Bronchial epithelial cell (primary cell): ENCODE measurements around the gene ZNF836. TPM values are rescaled to one million over a fixed set of nuclear protein-coding genes. Genes with fewer than 3 reads are reported as not detected.

Source experiments
- DNase-seq: peaks from one replicate; pipeline ENCODE4 v3.0.0-alpha.2; 2010; ENCODE audit warnings: low read depth
- FAIRE-seq: peaks from 2 replicates; lab custom pipeline; 2011; peaks lifted over from hg19 to GRCh38; lab: Jason Lieb, UNC
- H3K27me3 ChIP-seq: 2 replicates; pipeline ENCODE4 v1.5.1; 2011; ENCODE audit warnings: low read length; ENCODE audit not compliant: control insufficient read depth, insufficient read depth
- H3K36me3 ChIP-seq: 2 replicates; pipeline ENCODE4 v1.5.1; 2011; ENCODE audit warnings: low read length; ENCODE audit not compliant: control insufficient read depth, insufficient read depth
- H3K4me3 ChIP-seq: 2 replicates; pipeline ENCODE4 v1.5.1; 2011; ENCODE audit warnings: mild to moderate bottlenecking, low read depth, low read length, control low read depth
- total RNA-seq: library from RNA; depleted of rRNA; stranded (reverse); fragments of >200 nt; gene quantifications from 2 replicates; pipeline ENCODE4 v1.2.1, GENCODE V29; 2014
- TF ChIP-seq, protein P1 (sequence below): IDR thresholded peaks from 2 replicates; pipeline ENCODE4 v1.5.1; 2011; ENCODE audit warnings: mild to moderate bottlenecking, moderate library complexity, low read length, control low read depth, inconsistent platforms; ENCODE audit not compliant: insufficient read depth, severe bottlenecking

ZNF836 gene
- total RNA-seq, 1 donor from 2014 or later = 6.3 TPM

DNA sequence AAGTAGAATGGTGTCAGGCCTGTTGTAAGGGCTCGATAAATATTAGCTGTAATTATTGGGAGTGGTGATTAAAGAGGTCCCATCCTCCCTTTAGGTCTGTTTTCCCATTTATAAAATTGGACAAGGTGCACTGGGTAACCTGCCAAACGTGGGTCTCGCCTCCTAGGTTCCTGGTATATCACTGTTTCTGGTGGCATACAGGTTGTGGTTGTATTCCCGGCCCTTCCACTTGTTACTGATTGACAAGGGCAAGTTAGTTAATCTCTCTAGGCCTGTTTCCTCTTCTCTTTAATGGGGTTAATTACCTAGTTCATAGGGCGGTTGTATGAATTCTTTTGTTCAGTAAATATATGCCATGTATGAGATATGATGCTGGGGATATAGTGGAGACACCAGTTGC, 20.0 kb upstream of the ZNF836 start:
- no peak for FAIRE-seq
- TF ChIP-seq, protein P1, sequence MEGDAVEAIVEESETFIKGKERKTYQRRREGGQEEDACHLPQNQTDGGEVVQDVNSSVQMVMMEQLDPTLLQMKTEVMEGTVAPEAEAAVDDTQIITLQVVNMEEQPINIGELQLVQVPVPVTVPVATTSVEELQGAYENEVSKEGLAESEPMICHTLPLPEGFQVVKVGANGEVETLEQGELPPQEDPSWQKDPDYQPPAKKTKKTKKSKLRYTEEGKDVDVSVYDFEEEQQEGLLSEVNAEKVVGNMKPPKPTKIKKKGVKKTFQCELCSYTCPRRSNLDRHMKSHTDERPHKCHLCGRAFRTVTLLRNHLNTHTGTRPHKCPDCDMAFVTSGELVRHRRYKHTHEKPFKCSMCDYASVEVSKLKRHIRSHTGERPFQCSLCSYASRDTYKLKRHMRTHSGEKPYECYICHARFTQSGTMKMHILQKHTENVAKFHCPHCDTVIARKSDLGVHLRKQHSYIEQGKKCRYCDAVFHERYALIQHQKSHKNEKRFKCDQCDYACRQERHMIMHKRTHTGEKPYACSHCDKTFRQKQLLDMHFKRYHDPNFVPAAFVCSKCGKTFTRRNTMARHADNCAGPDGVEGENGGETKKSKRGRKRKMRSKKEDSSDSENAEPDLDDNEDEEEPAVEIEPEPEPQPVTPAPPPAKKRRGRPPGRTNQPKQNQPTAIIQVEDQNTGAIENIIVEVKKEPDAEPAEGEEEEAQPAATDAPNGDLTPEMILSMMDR = no peak

DNA sequence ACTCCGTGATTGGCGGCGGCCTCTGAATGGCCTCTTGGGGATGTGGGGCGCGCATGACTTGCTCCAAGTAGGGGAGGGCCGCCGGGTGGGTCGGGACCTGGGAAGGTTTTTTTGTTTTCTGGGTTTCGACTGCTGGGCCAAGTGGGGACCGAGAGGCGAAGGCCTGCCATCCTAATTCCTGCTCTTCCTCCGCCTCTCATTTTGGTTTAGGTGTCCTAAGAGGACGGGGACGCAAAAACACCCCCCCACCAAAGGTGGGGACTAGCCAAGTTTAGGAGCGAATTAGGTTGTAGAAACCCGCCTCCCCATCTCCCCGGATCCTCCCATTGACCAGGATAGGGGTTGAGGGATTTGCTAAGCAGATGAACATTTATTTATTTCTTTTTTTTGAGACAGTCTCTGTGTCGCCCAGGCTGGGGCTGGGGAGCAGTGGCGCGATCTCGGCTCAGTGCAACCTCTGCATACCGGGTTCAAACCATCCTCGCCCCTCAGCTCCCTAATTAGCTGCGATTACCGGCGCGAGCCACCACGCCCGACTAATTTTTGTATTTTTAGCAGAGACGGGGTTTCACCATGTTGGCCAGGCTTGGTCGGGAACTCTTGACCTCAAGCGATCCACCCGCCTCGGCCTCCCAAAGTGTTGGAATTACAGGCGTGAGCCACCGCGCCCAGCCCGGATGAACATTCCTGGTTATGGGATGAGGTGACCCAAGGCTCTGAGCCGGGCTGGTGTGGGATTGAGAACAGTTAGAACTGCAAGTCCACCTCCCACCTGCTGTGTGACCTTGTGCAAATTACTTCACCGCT, 19.3 kb upstream of the ZNF836 start:
- DNase-seq (peak; percentile 12), FAIRE-seq (no peak)
- TF ChIP-seq, protein P1 = no peak
- Histone ChIP-seq H3K27me3 (no peaks in the 10 kb centered on the region), H3K36me3 (peaks cover 12% of the 10 kb centered on the region), H3K4me3 (peak overlapping the region; percentile 90)

More for the DNA sequence above, 20.0 kb upstream of the ZNF836 start:
- Histone ChIP-seq H3K36me3 (peaks cover 15% of the 10 kb centered on the region), H3K27me3 (no peaks in the 10 kb centered on the region), H3K4me3 (peak overlapping the region; percentile 90)
- no peak for DNase-seq

DNA sequence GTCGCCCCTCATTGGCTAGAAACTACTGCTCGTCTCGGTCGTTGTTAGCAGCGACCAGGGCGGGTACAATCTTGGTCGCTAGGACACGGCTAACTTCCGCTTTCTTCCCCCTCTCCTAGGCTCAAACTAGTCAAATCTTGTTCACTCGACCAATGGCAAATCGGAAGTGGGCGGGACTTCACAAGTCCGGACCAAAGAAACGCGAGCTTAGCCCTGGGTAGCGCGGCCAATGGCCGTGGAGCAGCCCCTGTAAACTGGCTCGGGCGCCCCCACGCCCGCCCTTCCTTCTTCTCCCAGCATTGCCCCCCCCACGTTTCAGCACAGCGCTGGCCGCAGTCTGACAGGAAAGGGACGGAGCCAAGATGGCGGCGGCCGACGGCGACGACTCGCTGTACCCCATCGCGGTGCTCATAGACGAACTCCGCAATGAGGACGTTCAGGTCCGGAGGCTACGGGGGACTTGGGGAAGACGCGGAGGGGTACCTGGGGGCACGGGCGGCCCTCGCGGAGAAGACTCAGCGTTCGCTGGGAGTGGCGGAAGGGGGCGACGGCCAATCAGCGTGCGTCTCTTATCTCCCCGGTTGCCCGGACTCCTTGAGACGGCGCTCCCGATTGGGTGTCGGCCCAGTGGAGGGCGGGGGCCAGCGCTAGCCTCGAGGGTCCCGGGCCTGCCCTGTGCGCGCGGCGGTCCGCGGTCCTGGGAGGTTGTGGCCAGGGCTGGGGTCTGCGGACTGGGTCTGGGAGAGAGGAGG, 18.5 kb upstream of the ZNF836 start, which contains the start of gene PPP2R1A:
Gene PPP2R1A (plus strand): TSS at position 318 of the 752 bp plus-strand sequence. CDS start 45 bp downstream, at position 363.
- FAIRE-seq (peak; percentile 99), DNase-seq (peak; percentile 100)
- Histone ChIP-seq H3K4me3 (peak within 1 kb of the TSS; percentile 90), H3K27me3 (no peaks in the 10 kb centered on the region), H3K36me3 (peaks cover 7% of the 10 kb centered on the region)
- TF ChIP-seq, protein P1 = no peak

DNA sequence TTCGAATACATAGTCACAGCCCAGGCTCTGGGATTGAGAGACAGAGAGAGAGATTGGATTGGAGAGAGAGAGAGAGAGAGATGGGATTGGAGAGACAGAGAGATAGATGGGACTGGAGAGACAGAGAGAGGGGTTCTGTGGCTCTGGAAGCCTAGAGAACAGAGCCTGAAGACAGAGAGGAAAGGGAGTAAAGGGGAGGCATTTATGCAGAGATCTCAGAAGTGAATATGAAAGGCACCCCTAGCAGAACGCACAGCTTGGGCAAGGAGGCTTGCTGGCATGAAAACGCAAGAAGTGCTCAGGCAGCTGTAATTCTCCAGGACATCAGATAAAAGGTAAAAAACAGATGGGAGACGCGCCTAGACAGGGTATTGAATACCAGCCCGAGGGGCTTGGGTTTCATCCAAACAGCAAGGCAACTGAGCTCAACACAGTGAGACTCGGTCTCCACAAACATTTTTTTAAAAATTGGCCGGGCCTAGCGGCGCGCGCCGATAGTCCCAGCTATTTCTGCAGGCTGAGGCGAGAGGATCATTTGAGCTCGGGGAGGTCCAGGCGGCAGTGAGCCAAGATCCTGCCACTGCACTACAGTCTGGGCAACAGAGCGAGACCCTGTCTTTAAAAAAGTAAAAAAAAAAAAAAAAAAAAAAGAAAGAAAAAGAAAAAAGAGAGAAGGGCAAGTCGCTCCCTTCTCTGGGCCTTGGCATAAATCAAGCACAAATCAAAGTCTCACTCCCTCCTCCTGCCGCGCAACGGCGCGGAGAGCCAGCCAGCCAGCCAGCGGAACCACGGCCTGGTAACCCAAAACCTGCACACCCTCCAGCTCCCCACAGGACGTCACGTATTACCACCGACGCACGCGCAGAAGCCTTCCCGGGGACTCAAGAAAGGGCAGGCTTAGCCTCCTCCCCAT, 17.7 kb upstream of the ZNF836 start:
- H3K36me3 ChIP-seq = peaks cover 4% of the 10 kb centered on the region
- peak; percentile 38 for DNase-seq
- TF ChIP-seq, protein P1 = no peak
- no peak for FAIRE-seq
- no peaks in the 10 kb centered on the region for H3K27me3 ChIP-seq
- H3K4me3 ChIP-seq = peak overlapping the region; percentile 30

DNA sequence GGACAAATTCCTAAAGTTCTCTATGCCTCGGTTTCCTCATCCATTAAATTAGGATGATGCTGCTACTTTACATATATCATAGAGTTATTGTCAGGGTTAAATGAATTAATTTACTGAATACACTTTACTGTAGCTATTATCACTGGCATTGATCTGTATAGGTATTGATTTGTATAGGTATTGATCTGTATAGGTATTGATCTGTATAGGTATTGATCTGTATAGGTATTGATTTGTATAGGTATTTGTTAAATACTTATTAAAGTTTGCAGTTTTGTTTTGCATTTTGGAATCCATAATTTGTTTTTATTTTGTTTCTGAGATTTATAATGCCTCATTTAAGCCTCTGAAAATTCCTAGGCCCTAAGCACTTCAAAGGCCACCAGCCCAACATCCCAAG, 16.0 kb upstream of the ZNF836 start:
- DNase-seq = no peak
- Histone ChIP-seq H3K36me3 (no peaks in the 10 kb centered on the region), H3K27me3 (no peaks in the 10 kb centered on the region), H3K4me3 (no peak overlapping the region)
- TF ChIP-seq, protein P1 = no peak
- no peak for FAIRE-seq
